Heart left ventricle (tissue), 16 donors: ENCODE data around the gene C19orf12. TPM values are rescaled to one million over a fixed set of nuclear protein-coding genes. Genes with fewer than 3 reads are reported as not detected.

Experiments
- ATAC-seq, 4 donors: fragments of 200-7000 bp; cut with Tn5 transposase; one replicate each; pipeline ENCODE4 v1.9.1; 2020 to 2022; ENCODE audit warnings: moderate library complexity in 4 of 4, mild to moderate bottlenecking in 3 of 4, moderate number of reproducible peaks in 1 of 4
- DNase-seq, 5 donors: peaks; one replicate each; pipeline ENCODE4 v3.0.0-alpha.2; 2020
- H3K27ac ChIP-seq, 12 donors: fragments of 200-600 bp; sonication (generic) in 4 of 12; one replicate each; pipeline versions ENCODE4 v1.5.0 to v1.8.0; 2016 to 2022; ENCODE audit warnings: mild to moderate bottlenecking in 2 of 12
- H3K27me3 ChIP-seq, 9 donors: fragments of 200-600 bp; sonication (generic) in 2 of 9; one replicate each; pipeline versions ENCODE4 v1.5.1 to v1.8.0; 2016 to 2022; ENCODE audit warnings: mild to moderate bottlenecking in 3 of 9
- H3K36me3 ChIP-seq, 9 donors: fragments of 200-600 bp; sonication (generic) in 2 of 9; one replicate each; pipeline versions ENCODE4 v1.5.0 to v1.8.0; 2018 to 2022; ENCODE audit warnings: mild to moderate bottlenecking in 2 of 9
- H3K4me1 ChIP-seq, 12 donors: fragments of 200-600 bp; sonication (generic) in 4 of 12; one replicate each; pipeline versions ENCODE4 v1.5.0 to v1.8.0; 2016 to 2022; ENCODE audit warnings: mild to moderate bottlenecking in 3 of 12
- H3K4me3 ChIP-seq, 12 donors: fragments of 200-600 bp; sonication (generic) in 4 of 12; one replicate each; pipeline versions ENCODE4 v1.5.0 to v1.8.0; 2017 to 2022; ENCODE audit warnings: mild to moderate bottlenecking in 9 of 12, moderate library complexity in 4 of 12
- H3K9me3 ChIP-seq, 12 donors: fragments of 200-600 bp; sonication (generic) in 4 of 12; one replicate each; pipeline versions ENCODE4 v1.5.0 to v1.8.0; 2016 to 2022; ENCODE audit warnings: mild to moderate bottlenecking in 1 of 12
- CTCF ChIP-seq, 12 donors: fragments of 200-600 bp; sonication (generic) in 4 of 12; IDR thresholded peaks; one replicate each; pipeline versions ENCODE4 v1.5.0 to v1.8.0; 2018 to 2022; ENCODE audit warnings: antibody characterized with exemption in 12 of 12, mild to moderate bottlenecking in 5 of 12
- POLR2A ChIP-seq, 2 donors: fragments of 450-650 bp; IDR thresholded peaks; one replicate each; pipeline ENCODE4 v1.6.1; 2017; ENCODE audit warnings: antibody characterized with exemption in 2 of 2, mild to moderate bottlenecking in 2 of 2, moderate library complexity in 2 of 2
- WGBS, 4 donors: extraction: QIAGEN DNeasy Blood & Tissue Kit in 2 of 4; methylation state at CpG; one replicate each; pipeline versions ENCODE4 v1.1.5 to v1.1.7; 2013 to 2018; 5-methylcytosine and 5-hydroxymethylcytosine counted together
- intact Hi-C, 10 donors: fragments of 100-400 bp; cut with DNase I; formaldehyde crosslinking; loops; one replicate each; pipeline versions ENCODE4 v1.11.1 to v1.14.2; 2022
- polyA plus RNA-seq, 2 donors: library from polyadenylated mRNA; stranded (reverse); fragments of 200-250 nt; gene quantifications; one replicate each; pipeline ENCODE4 v1.2.3, GENCODE V29; 2013
- total RNA-seq, 9 donors: library from RNA; depleted of rRNA in 2 of 9; stranded (reverse); fragments of >200 nt in 2 of 9; fragmentation: NEBNext Ultra II Directional in 3 of 9; extraction: Animal tissue kit (Norgen Biotek cat#: 25700) in 3 of 9; gene quantifications; one replicate each; pipeline versions ENCODE4 v1.1.0 to v1.2.4, GENCODE V29; 2016 to 2023
- donor health status: ischemic (EF 13 %, LVEDD 7.1; RV severe dilation, severe dysfunction).
- donor health status: healthy with polysubstance abuse.
- donor health status: DM: no; HTN: yes; CAD: no.
- donor health status: DM: no; HTN: no; CAD: no.
- donor health status: ischemic (EF 25% LVEDD 6.9; RV normal size, moderate dysfunction).
- donor health status: ischemic (EF 25% LVEDD 5.7; RV mildly dilated, moderate dysfunction).
- donor health status: healthy.
- donor health status: DM: yes; HTN: yes; CAD: no.
- donor health status: ischemic (EF 35%, LVEDD 5.7; RV mildly dilated, moderate dysfunction).
- donor health status: nonischemic (EF 11% LVEDD 7.7; RV severe dilation, severe dysfunction).
- donor health status: DM: yes; HTN: yes; CAD: no.
- donor health status: PGD.
- donor health status: ischemic (EF 29% LVEDD 5.4; RV normal size, mild dysfunction).
- donor health status: nonischemic (EF 23%, LVEDD 6.1; RV moderate dilation, normal function).

The C19orf12 gene
- total and polyA plus RNA-seq, 11 donors, result 34.0 to 80.3 (median 47.1) TPM

GRCh38 chr19:29757551-29757950 lies 42.5 kb upstream of the C19orf12 start:
- peaks cover 0 to 7% (median 0%) of the 10 kb centered on the region in 12 donors for H3K4me1 ChIP-seq
- 71 to 88% (median 80%) methylated on average over 8 to 9 of the region's 9 CpGs for WGBS, 4 donors
- no peak overlapping the region for H3K27ac ChIP-seq
- H3K9me3 ChIP-seq, result no peaks in the 10 kb centered on the region
- H3K36me3 ChIP-seq, result no peaks in the 10 kb centered on the region
- intact Hi-C loops, result loop anchor here in 1 of 10 donors (10.0 kb wide), 1 partner anchor 897 kb away; no protein-coding TSS in a partner anchor
- peaks cover 0 to 23% (median 0%) of the 10 kb centered on the region in 9 donors for H3K27me3 ChIP-seq
- H3K4me3 ChIP-seq, result no peak overlapping the region
- ATAC-seq, result no peak
- DNase-seq, result no peak
- TF ChIP-seq CTCF (IDR thresholded peaks at IDR 0.05) (no peak), POLR2A (IDR thresholded peaks at IDR 0.05) (no peak)

GRCh38 chr19:29753934-29754305 lies 38.9 kb upstream of the C19orf12 start:
- WGBS, 4 donors, result 75 to 87% (median 83%) methylated on average over 7 of the region's 7 CpGs
- ATAC-seq (no peak), DNase-seq (no peak)
- no peak for TF ChIP-seq CTCF (IDR thresholded peaks at IDR 0.05)
- no peak for TF ChIP-seq POLR2A (IDR thresholded peaks at IDR 0.05)
- no peaks in the 10 kb centered on the region for H3K9me3 ChIP-seq
- intact Hi-C loops, result loop anchor here in 1 of 10 donors (10.0 kb wide), 1 partner anchor 901 kb away; no protein-coding TSS in a partner anchor
- no peaks in the 10 kb centered on the region for H3K4me1 ChIP-seq
- H3K27me3 ChIP-seq, result peaks cover 0 to 13% (median 0%) of the 10 kb centered on the region in 9 donors
- H3K36me3 ChIP-seq, result no peaks in the 10 kb centered on the region
- H3K4me3 ChIP-seq, result no peak overlapping the region
- H3K27ac ChIP-seq, result no peak overlapping the region

GRCh38 chr19:29753190-29753933 lies 38.3 kb upstream of the C19orf12 start:
- DNase-seq (no peak), ATAC-seq (no peak)
- H3K4me1 ChIP-seq, result no peaks in the 10 kb centered on the region
- H3K27me3 ChIP-seq, result peaks cover 0 to 13% (median 0%) of the 10 kb centered on the region in 9 donors
- H3K36me3 ChIP-seq, result no peaks in the 10 kb centered on the region
- H3K4me3 ChIP-seq, result no peak overlapping the region
- 82 to 88% (median 86%) methylated on average over 14 to 16 of the region's 16 CpGs for WGBS, 4 donors
- H3K9me3 ChIP-seq, result no peaks in the 10 kb centered on the region
- no peak for TF ChIP-seq POLR2A (IDR thresholded peaks at IDR 0.05)
- TF ChIP-seq CTCF (IDR thresholded peaks at IDR 0.05), result no peak
- H3K27ac ChIP-seq, result no peak overlapping the region
- intact Hi-C loops, result loop anchor here in 1 of 10 donors (10.0 kb wide), 1 partner anchor 901 kb away; no protein-coding TSS in a partner anchor

GRCh38 chr19:29752450-29753025 lies 37.5 kb upstream of the C19orf12 start:
- TF ChIP-seq POLR2A (IDR thresholded peaks at IDR 0.05) (no peak), CTCF (IDR thresholded peaks at IDR 0.05) (no peak)
- no peak for DNase-seq
- H3K9me3 ChIP-seq, result no peaks in the 10 kb centered on the region

More at GRCh38 chr19:29752450-29753025, 37.5 kb upstream of the C19orf12 start:
- Histone ChIP-seq H3K27ac (no peak overlapping the region), H3K27me3 (peaks cover 0 to 13% (median 0%) of the 10 kb centered on the region in 9 donors), H3K4me3 (no peak overlapping the region), H3K4me1 (no peaks in the 10 kb centered on the region), H3K36me3 (no peaks in the 10 kb centered on the region)
- ATAC-seq, result no peak
- 75 to 77% (median 76%) methylated on average over 11 of the region's 11 CpGs for WGBS, 4 donors
- intact Hi-C loops, result loop anchor here in 1 of 10 donors (10.0 kb wide), 1 partner anchor 902 kb away; no protein-coding TSS in a partner anchor
